HK-2 (cell line): ENCODE measurements around the gene PCDHGA11.
"Not testable (repeated sequence)": the region's sequence is repeated elsewhere in the genome, so short reads cannot be mapped to it uniquely, and the experiment has no call there.

Experiments used
- DNase-seq: peaks from one replicate; pipeline ENCODE4 v3.0.0-alpha.2; 2018; ENCODE audit not compliant: unreplicated experiment

Gene PCDHGA11

DNA sequence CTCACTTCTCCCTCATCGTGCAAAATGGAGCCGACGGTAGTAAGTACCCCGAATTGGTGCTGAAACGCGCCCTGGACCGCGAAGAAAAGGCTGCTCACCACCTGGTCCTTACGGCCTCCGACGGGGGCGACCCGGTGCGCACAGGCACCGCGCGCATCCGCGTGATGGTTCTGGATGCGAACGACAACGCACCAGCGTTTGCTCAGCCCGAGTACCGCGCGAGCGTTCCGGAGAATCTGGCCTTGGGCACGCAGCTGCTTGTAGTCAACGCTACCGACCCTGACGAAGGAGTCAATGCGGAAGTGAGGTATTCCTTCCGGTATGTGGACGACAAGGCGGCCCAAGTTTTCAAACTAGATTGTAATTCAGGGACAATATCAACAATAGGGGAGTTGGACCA lies 10.4 kb downstream of the PCDHGA11 start:
- no peak for DNase-seq

DNA sequence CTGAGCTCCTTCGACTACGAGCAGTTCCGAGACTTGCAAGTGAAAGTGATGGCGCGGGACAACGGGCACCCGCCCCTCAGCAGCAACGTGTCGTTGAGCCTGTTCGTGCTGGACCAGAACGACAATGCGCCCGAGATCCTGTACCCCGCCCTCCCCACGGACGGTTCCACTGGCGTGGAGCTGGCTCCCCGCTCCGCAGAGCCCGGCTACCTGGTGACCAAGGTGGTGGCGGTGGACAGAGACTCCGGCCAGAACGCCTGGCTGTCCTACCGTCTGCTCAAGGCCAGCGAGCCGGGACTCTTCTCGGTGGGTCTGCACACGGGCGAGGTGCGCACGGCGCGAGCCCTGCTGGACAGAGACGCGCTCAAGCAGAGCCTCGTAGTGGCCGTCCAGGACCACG lies 11.5 kb downstream of the PCDHGA11 start:
- DNase-seq: not testable (repeated sequence)

DNA sequence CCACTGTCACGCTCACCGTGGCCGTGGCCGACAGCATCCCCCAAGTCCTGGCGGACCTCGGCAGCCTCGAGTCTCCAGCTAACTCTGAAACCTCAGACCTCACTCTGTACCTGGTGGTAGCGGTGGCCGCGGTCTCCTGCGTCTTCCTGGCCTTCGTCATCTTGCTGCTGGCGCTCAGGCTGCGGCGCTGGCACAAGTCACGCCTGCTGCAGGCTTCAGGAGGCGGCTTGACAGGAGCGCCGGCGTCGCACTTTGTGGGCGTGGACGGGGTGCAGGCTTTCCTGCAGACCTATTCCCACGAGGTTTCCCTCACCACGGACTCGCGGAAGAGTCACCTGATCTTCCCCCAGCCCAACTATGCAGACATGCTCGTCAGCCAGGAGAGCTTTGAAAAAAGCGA lies 11.9 kb downstream of the PCDHGA11 start:
- DNase-seq: not testable (repeated sequence)

DNA sequence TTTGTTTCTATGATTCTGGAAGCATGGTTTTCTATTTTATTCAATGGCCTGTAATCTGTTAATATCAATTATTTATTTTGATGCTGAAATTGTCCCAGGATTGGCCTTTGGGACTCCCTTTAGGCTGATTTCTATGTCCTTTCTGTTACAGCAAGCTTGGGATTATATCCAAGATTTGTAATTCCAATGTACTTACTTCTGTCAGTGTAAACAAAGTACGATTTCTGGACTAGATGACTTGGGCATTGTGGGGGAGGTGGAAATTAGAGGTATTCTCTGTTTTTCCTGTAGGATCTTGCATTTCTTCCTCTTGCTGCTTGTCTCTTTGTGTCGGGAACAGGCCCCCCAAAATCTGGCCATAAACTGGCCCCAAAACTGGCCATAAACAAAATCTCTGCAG lies 13.2 kb downstream of the PCDHGA11 start:
- no peak for DNase-seq

DNA sequence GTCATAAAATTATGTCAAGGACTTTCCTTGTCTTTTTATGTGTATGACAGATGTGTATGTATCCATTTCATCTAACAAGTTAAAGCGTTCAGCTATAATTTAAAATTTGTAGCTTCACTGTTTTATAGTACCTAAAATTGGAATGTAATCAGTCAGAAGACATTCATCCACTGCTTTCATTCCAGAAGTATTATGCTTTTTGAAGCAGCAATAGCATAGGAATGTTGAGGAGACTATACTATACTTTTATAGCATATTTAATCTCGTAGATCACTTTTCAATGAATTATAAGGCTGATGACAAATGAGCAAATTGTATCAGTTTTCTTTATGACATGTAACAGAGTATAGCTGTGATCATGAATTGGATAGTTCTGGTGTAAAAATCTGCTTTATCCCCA lies 16.4 kb downstream of the PCDHGA11 start:
- no peak for DNase-seq

DNA sequence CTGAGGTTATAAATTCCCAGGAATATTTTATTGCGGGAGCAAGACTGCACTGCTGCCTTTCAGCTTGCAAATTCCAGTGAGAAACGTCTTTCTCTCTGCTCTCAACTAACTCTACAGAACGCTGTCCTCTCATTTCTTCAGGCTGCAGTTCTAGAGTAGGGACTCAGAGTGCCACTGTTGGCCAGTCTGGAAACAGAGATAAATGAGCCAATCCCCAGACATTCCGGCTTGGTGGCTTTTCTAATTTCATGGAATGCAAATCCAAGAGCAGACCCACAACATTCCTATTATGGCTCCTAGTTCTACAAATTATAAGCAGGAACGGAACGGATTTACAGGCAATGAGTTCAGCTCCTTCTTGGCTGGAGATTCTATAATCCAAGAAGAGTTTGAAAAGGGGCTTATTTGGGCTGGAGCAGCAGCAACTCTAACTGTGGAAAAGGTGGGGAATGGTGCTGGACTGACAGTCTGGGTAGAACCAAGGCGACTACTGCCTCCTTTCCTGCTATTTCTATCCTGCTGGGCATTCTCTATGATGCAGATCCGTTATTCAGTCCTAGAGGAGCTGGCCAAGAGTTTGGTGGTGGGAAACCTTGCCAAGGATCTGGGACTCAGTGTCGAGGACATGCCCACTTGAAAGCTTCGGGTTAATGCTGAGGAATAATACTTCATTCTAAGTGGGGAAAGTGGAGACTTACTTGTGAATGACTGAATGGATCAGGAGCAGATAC lies 18.7 kb downstream of the PCDHGA11 start:
- DNase-seq: no peak

DNA sequence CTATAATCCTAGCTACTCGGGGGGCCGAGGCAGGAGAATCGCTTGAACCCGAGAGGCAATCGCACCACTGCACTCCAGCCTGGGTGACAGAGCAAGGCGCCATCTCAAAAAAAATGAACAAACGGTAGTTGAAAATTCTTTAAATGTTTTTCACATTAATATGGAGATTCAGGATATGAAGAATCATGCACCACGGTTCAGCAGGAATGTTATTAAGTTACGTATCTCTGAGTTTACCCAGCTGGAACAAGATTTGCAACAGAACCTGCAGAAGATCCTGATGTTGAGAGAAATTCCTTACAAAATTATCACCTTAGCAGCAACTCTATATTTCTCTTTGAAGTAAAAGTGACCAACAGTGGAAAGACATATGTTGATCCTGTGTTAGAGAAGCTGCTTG lies 19.5 kb downstream of the PCDHGA11 start:
- no peak for DNase-seq

DNA sequence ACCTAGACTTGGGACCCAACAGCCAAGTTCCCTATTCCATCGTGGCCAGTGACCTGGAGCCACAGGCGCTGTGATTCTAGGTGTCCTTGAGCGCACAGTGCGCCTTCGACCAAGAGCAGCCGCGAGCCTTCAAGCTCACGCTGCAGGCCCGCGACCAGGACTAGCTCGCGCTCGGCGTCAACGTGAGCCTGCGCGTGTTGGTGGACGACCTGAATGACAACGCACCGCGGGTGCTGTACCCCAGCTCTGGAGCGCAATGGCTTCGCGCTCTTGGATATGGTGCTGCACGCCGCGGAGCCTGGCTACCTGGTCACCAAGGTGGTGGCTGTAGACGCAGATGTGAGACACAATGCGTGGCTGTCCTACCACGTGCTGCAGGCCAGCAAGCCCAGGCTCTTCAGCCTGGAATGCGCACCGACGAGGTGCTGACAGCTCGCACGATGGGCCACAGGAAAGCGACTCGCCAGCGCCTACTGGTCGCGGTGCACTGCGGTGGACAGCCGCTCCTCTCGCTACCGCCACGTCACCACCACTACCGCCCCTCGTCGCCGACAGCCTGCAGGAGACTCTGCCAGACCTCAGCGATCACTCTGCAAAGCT lies 20.8 kb downstream of the PCDHGA11 start:
- no peak for DNase-seq

DNA sequence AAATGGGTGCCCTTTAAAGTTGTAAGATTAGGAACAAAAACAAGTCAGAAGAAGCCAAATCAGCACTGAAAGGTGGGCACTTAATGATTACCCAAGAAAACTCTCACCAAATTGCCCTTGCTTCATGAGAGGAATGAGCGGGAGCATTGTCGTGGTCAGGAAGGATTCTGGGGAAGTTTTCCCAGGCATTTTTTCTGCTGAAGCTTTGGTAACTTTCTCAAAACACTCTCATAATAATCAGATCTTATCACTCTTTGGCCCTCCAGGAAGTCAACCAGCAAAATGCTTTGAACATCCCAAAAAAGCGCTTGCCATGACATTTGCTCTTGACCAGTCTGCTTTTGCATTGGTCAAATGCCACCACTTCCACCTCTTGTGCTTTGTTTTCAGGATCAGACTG lies 44.5 kb downstream of the PCDHGA11 start:
- DNase-seq: no peak
